Right ventricle myocardium superior (tissue), 1 donor: Measurements from ENCODE around the gene NGRN. TPM values are rescaled to one million over a fixed set of nuclear protein-coding genes. Genes with fewer than 3 reads are reported as not detected.
A peak's percentile ranks its signal among the peaks of the same experiment; 100 is the strongest.
"Not testable (repeated sequence)": the region's sequence is repeated elsewhere in the genome, so short reads cannot be mapped to it uniquely, and the experiment has no call there.

Source experiments
- ATAC-seq: fragments of 200-7000 bp; cut with Tn5 transposase; one replicate; pipeline ENCODE4 v1.9.1; 2020; ENCODE audit warnings: mild to moderate bottlenecking; ENCODE audit not compliant: poor library complexity
- DNase-seq: peaks from one replicate; pipeline ENCODE4 v3.0.0-alpha.2; 2020
- intact Hi-C: fragments of 100-400 bp; cut with DNase I; formaldehyde crosslinking; loops from one replicate; pipeline ENCODE4 v1.11.2; 2022
- total RNA-seq: library from RNA; stranded (reverse); fragmentation: NEBNext Ultra II Directional; extraction: Animal tissue kit (Norgen Biotek cat#: 25700); gene quantifications from one replicate; pipeline ENCODE4 v1.2.1, GENCODE V29; 2021
- donor health status: DM: no; HTN: yes; CAD: no; lungs with severe emphysema.

The NGRN gene
- total RNA-seq, 1 donor from 2014 or later, result 122 TPM

DNA sequence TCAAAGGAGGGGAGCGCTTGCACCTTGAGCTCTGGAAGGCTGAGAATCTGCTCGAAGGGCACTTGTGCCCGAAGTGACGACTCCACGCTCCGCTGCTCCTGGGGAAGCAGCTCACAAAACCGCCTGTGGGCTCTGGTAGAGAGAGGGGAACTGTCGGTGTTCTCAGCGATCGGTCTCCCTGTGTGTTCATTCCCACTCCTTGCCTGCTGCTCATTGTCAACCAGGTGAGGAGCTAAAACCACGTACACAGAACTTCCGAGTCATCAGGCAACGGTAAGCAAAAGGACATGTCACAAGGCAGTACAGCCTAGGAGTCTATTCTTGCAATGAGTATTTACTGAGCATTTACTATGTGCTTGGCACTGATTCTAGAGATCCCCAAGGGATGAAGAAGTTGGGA, 33.3 kb upstream of the NGRN start:
- intact Hi-C loops, result loop anchor here (5.0 kb wide), 1 partner anchor 130 kb away; the partner anchor contains the start of gene IDH2
- DNase-seq (no peak), ATAC-seq (no peak)

DNA sequence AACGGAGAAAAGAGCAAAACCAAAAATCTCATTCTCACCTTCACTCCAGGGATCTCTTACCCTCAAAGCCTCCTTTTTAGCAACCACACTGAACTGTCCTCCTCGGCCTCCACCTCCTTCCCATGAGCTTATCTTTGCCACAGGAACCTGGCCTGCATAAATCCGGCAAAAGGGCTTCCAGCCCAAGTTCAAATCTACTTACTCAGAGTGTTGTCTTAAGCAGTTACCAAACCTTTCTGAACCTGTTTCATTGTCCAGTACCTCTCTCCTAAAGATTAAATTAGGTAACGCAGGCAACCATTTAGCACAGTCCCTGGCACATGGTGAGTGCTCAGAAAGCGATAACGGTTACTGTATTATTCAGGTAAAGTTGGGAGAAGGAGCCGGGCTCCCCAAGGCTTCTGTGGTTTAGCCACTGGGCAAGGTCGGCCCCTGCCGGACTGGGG, 32.5 kb upstream of the NGRN start:
- intact Hi-C loops, result loop anchor here (5.0 kb wide), 1 partner anchor 131 kb away; the partner anchor contains the start of gene IDH2
- ATAC-seq (no peak), DNase-seq (no peak)

DNA sequence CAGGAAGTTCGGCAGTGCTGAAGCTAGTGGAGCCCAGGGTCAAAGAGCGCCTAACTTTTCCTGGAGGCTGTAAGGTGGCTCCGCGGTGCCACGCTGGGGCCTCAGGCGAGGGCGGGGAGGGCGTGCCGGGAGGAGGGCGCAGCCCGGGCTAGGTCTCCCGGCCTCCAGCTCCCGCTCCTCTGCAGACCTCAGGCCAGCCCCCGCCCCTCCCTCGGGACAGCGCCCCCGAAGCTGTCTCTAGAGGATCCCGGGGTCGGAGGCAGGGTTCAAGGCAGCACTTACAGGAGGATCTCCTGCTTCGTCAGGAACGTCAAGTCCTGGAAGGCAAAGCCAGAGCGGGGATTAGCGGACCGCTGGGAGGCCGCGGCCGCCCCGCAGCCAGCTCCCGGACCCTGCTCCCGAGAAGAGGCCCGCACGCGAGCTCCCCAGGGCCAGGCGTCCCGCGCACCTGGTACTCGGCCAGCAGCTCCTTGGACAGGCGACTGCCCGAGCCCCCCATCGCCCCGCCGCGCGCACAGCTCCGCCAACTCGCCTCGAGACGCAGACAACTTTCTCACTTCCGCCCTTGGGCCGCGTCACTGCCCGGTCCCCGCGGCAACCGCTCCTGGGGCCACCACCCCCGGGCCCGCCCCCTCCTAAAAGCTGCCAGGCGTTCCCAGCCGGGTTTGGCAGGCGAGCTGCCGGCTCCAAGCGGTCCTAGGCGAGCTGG, 31.9 kb upstream of the NGRN start, which contains the start of gene CIB1:
Gene CIB1 (minus strand): TSS at position 555 of the 709 bp plus-strand sequence. CDS start 56 bp downstream, at position 499.
- intact Hi-C loops, result loop anchor here (5.0 kb wide), 1 partner anchor 131 kb away; the partner anchor contains the start of gene IDH2

DNA sequence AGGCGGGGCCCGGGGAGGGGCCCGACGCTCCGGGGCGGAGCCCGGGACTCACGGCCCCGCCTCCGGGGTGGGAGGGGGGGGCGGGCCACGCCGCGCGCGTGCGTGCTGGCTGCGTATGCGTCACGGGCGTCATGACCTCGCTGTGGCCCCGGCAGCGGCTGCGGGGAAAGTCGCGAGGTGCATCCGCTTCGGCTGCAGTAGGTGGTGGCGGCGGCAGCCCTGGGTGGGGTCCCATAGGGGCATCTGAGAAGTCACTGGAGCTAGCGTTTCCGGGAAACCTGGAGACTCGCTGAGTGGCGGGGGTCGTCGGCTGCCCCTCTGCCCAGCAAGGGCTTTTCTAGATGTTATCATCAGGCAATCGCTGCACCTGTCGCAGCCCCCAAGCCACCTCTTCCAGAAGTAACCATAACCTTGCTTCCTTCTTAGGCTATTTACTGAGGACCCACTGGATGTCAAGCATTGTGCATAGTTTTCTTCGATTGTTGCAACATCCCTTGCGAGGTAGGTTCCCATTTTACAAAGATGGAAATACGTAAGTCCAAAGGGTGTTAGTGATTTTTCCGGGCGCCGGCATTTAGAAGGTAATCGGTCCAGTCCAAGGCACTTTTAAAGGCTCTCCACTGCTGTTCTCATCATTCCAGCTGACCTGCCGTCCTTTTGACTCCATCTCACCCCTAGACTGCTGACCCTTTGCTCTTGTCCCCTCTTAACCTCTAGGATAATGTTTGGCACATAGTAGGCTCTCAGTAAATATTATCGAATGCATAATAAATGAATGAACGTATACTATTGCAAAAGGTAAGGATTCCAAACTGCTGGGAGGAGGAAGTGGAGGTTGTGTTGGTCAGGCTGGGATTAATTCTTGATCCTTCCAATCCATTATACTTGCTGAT, 31.1 kb upstream of the NGRN start, which contains the start of gene GDPGP1:
Gene GDPGP1 (plus strand): TSS at position 114 of the 893 bp plus-strand sequence. CDS start 6,700 bp downstream, outside the sequence.
- intact Hi-C loops, result loop anchor here (5.0 kb wide), 1 partner anchor 132 kb away; the partner anchor contains the start of gene IDH2
- no peak for ATAC-seq
- DNase-seq, result no peak

More for the DNA sequence above, 31.9 kb upstream of the NGRN start, which contains the start of gene CIB1:
- DNase-seq, result peak; percentile 99
- ATAC-seq, result peak; percentile 94

DNA sequence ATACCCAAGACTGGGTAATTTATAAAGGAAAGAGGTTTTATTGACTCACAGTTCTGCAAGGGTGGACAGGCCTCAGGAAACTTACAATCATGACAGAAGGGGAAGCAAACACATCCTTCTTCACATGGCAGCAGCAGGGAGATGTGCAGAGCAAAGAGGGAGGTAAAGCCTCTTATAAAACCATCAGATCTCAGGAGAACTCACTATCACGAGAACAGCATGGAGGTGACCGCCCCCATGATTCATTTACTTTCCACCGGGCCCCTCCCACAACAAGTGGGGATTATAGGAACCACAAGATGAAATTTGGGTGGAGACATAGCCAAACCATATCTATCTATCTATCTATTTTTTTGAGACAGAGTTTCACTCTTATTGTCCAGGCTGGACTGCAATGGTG, 26.1 kb upstream of the NGRN start:
- intact Hi-C loops, result no loop called here
- no peak for ATAC-seq

DNA sequence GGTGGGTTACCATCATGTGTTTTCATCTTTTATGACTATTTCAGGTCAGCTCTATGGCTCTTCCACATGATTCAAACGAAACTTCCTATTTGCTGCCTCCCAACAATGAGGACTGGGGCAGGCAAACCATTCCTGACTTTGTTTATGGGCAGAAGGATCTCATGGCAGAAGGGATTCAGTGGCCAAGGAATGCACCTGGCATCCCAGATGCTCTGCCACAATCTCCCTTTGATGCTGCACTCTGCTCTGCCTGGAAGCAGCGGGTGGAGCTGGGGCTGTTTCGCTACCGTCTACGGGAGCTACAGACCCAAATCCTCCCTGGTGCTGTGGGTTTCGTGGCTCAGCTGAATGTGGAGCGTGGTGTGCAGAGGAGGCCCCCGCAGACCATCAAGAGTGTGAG, 24.6 kb upstream of the NGRN start:
- DNase-seq (no peak), ATAC-seq (no peak)
- intact Hi-C loops, result no loop called here

More for the DNA sequence above, 26.1 kb upstream of the NGRN start:
- DNase-seq, result no peak

DNA sequence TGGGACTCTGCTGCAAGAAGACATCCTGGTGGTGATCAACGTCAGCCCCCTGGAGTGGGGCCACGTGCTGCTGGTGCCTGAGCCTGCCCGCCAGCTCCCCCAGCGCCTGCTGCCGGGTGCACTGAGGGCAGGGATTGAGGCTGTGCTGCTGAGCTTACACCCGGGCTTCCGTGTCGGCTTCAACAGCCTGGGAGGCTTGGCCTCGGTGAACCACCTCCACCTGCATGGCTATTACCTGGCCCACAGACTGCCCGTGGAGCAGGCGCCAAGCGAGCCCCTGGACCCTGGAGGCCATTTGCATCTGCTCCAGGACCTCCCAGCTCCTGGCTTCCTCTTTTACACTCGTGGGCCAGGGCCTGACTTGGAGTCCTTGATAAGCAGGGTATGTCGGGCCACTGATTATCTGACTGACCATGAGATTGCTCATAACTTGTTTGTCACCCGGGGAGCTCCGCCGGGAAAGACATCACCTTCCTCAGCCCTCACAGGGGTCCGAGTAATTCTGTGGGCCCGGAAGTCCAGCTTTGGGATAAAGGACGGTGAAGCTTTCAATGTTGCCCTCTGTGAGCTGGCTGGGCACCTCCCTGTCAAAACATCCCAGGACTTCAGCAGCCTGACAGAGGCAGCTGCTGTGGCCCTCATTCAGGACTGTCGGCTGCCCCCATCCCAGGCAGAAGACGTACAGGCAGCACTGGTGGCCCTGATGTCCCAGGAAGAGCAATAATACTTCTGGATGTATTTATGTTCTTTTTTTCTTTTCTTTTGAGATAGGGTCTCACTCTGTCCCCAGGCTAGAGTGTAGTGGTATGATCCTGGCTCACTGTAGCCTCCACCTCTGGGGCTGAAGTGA, 23.9 kb upstream of the NGRN start:
- intact Hi-C loops, result no loop called here
- ATAC-seq (peak; percentile 76), DNase-seq (no peak)

DNA sequence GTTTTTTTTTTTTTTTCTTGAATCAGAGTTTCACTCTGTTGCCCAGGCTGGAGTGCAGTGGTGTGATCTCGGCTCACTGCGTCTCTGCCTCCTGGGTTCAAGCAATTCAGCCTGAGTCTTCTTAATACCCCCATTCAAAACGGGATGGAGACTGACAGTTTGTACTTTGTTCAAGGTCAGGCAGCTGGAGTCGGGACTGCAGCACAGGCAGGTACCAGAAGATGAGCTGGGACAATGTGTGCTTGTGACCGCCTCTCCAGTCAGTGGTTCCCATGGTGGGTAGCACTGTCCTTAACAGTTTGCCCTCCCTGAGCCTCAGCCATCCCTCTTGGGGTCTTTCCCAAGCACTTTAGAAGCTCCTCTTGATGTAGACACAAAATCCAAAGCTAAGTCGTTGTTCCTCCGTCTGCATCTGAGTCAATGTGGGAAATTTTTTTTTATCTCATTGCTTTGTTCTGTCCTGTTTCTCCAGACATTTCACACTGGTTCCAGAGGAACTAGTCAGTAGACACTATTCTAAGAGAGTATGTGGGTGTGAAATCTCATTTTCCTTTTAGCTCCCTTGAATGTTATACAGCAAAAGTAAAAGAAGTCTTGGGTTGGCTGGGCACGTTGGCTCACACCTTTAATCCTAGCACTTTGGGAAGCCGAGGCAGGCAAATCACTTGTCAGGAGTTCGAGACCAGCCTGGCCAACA, 21.4 kb upstream of the NGRN start:
- no peak for ATAC-seq
- intact Hi-C loops, result no loop called here
- DNase-seq, result no peak

DNA sequence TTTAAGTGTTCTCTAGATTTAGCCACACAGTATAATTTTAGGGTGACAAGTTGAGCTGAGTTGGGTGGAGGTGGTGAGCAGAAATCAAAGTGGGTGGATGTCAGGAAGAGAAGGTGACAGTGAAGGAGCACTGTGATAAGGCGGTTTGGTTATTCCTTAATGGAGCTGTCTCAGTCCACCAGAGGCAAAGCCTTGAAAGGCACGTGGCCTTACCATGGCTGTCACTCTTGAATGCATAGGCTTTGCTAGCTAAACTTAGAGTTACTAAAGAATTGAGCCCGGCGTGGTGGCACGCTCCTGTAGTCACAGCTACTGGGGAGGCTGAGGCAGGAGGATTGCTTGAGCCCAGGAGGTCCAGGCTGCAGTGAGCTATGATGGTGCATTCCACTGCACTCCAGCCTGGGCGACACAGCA, 16.7 kb upstream of the NGRN start:
- DNase-seq, result no peak
- intact Hi-C loops, result no loop called here

DNA sequence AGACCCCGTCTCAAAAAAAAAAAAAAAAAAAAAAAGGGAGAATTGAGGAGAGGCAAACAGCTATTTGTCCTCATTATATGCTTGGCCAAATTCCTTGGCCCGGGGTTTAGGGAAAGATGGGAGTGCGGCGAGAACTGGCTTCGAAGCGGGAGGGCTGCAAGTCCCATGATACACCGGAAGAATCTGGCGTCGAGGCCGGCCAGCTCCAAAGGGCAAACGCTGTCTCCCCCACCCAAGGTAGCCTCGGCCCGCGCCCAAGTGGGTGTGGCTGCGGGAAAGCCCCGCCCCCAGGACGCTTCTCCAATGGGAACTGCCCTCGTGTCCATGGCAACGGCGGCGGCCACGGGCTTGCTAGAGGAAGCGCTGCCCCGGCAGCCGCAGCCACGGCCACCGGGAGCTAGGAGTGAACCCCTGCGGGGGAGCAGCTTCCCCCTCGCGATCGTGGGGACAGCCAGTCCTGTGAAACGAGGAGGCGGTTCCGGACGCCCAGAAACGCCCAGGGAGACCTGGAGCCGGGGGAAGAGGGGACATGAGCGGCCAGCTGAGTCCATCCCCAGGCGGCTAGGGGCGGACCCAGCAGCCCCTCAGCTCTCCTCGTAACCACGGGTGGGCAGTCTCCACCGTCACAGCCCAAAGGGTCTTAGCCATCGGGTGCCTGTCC, 16.1 kb upstream of the NGRN start, which contains the start of gene TTLL13:
Gene TTLL13 (plus strand): TSS at position 354 of the 661 bp plus-strand sequence. CDS start 1,075 bp downstream, outside the sequence.
- DNase-seq (peak; percentile 98), ATAC-seq (peak; percentile 97)
- intact Hi-C loops, result no loop called here

More for the DNA sequence above, 16.7 kb upstream of the NGRN start:
- peak; percentile 73 for ATAC-seq

DNA sequence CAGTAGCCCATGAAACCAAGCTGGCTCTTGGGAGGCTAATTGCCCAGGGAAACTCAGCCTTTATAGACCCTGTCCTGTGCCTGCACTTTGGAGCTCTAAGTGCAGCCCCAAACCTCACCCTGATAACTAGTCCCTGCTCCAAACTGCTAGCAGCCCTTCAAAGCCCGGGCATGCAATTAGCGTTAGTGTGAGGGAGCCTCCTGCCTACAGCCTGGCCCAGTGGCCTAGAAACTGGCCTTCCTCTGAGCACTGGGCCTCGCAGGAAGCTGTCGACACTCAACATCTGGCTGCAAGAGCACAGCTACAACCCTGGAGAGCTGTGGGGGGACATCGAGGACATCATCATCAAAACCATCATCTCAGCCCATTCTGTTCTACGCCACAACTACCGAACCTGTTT, 7.7 kb upstream of the NGRN start:
- DNase-seq, result no peak
- no peak for ATAC-seq
- intact Hi-C loops, result no loop called here

DNA sequence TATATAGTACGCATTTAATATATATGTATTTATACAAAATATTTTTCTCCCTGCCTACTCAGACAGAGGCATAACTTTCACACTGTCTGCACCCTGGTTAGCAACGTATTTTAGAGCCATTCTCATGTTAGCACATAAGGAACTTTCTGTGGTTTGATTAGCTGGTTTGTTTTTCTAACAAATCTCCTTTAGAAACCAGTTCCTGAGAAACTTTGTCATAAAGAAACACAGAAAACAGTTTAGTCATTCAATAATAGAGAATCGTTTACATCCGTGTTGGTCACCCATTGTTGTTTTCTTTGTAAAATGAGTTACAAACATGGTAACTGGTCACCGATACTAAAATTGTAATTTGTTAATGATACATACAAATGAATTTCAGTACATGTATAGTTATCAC, 5.9 kb upstream of the NGRN start:
- no peak for DNase-seq
- intact Hi-C loops, result no loop called here
- no peak for ATAC-seq

DNA sequence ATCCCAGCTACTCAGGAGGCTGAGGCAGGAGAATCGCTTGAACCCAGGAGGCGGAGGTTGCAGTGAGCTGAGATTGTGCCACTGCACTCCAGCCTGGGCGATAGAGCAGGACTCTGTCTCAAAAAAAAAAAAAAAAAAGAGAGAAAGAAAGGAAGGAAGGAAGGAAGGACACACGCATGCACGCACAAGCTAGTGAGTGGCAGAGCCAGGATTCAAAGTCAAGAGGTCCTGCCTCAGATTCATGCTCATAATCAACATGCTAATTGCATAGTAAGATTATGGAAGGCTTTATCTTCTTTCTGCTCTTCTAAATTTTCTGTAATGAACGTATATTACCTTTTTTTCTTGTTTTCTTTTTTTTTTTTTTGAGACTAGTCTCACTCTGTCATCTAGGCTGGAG, 4.7 kb upstream of the NGRN start:
- DNase-seq, intact Hi-C loops, ATAC-seq: not testable (repeated sequence)

DNA sequence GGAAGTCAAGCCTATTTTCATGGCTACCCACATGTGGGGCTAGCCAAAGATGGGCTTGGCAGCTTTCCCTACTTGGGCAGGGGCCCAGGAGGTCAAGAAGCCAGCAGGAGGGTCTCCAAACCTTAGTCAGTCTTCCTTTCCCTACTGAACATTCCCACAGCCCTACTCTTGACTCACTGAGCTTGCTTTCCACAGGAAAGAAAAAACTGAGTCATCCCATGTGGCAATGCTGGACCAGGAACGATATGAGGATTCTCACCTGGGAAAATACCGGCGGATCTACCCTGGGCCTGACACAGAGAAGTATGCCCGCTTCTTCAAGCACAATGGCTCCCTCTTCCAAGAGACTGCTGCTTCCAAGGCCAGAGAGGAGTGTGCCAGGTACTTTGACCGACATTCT, 3.7 kb upstream of the NGRN start:
- intact Hi-C loops, result no loop called here

DNA sequence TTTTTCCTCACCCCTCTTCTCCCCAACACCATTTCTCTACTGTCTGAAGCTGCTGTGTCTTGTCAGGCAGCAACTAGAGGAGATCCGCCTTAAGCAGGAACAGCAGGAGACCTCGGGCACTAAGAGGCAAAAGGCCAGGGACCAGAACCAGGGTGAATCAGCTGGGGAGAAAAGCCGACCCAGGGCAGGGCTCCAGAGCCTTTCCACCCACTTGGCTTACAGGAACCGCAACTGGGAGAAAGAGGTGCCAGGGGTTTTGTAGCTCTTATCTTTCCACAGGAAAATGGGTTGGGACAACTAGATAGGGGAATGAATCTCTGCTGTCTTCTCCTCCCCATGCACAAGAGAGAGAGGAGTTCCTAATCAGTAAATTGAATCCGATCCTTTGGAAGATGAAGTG, 3.0 kb upstream of the NGRN start:
- intact Hi-C loops, result no loop called here
- no peak for DNase-seq
- no peak for ATAC-seq

More for the DNA sequence above, 3.7 kb upstream of the NGRN start:
- DNase-seq, result no peak
- no peak for ATAC-seq

DNA sequence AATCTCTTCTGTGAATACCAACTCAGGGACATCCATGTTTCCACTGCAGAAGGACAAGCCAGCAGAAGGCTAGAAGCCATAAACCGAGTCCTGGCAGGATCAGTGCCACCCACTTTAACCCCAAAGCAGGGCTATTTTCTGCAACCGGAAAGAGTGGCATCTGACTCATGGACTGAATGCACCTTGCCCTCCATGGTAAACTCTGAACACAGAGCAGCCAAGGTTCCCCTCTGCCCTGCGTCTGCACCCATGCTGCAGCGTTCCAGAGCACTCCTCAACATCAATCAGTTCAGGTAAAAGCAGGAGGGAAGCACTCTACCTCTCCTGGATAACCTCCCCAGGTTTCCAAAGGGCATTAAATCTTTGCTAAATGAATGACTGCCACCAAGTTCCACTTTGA, 801 bp upstream of the NGRN start:
- ATAC-seq (peak; percentile 7), DNase-seq (no peak)

DNA sequence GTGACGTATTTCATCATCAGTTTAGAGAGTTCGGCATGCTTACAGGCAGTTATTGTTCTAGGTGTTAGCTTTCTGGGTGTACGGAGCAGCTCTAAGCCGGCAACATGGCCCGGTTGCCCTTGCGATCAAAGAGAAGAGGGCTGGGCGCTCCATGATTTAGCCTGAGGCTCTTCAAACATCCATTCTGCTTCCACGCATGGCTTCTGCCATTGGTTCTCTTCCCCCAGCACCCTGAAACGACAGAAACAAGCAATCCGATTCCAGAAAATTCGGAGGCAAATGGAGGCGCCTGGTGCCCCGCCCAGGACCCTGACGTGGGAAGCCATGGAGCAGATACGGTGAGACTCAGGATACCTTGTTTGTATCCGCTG, 574 bp downstream of the NGRN start:
- intact Hi-C loops, result no loop called here
- peak; percentile 19 for ATAC-seq
- peak; percentile 58 for DNase-seq

More for the DNA sequence above, 801 bp upstream of the NGRN start:
- intact Hi-C loops, result no loop called here
